ENCODE measurements around the gene MAP3K14.

MAP3K14 gene

DNA sequence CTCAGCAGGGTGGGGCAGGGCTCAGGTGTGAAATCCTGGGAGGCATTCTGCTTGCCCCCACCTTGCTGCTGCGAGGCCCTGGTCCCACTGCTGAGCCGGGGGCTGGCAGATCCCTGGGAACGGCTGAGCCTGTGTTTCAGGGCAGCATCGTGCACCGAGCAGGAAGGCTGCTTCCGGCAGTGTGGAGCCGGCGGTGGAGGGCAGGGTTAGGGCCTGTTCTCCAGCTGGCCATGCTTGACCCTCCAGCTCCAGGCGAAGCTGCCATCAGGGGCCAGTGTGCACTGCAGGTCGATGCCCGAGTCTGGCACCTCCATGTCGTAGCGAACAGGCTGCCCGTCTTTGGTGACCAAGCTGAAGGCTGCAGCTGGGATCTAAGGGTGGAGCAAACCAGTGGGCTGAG, 52.4 kb downstream of the MAP3K14 start:
- no peaks in the 10 kb centered on the region for H3K9me3 ChIP-seq (replicated peaks; ENCODE audit: insufficient read depth, low read length)
- H3K36me3 ChIP-seq (replicated peaks; ENCODE audit: insufficient read depth, low read length), result no peaks in the 10 kb centered on the region; the same call in 1 of the 2 replicates
- H3K79me2 ChIP-seq (ENCODE audit: low read length), result no peaks in the 10 kb centered on the region
- no peak overlapping the region for H3K4me2 ChIP-seq (ENCODE audit: low read depth, low read length)
- no peak for TF ChIP-seq EZH2 (optimal IDR thresholded peaks at IDR 0.05; ENCODE audit: low read depth, low read length)
- TF ChIP-seq EZH2phosphoT487 (IDR thresholded peaks at IDR 0.05; ENCODE audit: low read length), result no peak
- TF ChIP-seq, protein P1, sequence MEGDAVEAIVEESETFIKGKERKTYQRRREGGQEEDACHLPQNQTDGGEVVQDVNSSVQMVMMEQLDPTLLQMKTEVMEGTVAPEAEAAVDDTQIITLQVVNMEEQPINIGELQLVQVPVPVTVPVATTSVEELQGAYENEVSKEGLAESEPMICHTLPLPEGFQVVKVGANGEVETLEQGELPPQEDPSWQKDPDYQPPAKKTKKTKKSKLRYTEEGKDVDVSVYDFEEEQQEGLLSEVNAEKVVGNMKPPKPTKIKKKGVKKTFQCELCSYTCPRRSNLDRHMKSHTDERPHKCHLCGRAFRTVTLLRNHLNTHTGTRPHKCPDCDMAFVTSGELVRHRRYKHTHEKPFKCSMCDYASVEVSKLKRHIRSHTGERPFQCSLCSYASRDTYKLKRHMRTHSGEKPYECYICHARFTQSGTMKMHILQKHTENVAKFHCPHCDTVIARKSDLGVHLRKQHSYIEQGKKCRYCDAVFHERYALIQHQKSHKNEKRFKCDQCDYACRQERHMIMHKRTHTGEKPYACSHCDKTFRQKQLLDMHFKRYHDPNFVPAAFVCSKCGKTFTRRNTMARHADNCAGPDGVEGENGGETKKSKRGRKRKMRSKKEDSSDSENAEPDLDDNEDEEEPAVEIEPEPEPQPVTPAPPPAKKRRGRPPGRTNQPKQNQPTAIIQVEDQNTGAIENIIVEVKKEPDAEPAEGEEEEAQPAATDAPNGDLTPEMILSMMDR (IDR thresholded peaks at IDR 0.05; ENCODE audit: low read length), result no peak
- no peaks in the 10 kb centered on the region for H3K4me1 ChIP-seq (ENCODE audit: low read length)
- H3K27ac ChIP-seq (ENCODE audit: low read length), result no peak overlapping the region
- H3K9ac ChIP-seq (ENCODE audit: low read length), result no peak overlapping the region
- 0 out of 2 replicates have a peak, but pooled peaks cover 6% of the 10 kb centered on the region for H3F3A ChIP-seq (ENCODE audit: insufficient read depth, low read length)
- H3K4me3 ChIP-seq (ENCODE audit: low read length), result no peak overlapping the region
- H3K27me3 ChIP-seq (replicated peaks; ENCODE audit: insufficient read depth, low read length), result no peaks in the 10 kb centered on the region
- H3K9me2 ChIP-seq (replicated peaks; ENCODE audit: insufficient read depth, low read length), result no peaks in the 10 kb centered on the region
- no peak for DNase-seq
- no peak overlapping the region for H2AFZ ChIP-seq (ENCODE audit: low read length)
- H4K20me1 ChIP-seq (ENCODE audit: insufficient read depth, low read length), result no peaks in the 10 kb centered on the region

DNA sequence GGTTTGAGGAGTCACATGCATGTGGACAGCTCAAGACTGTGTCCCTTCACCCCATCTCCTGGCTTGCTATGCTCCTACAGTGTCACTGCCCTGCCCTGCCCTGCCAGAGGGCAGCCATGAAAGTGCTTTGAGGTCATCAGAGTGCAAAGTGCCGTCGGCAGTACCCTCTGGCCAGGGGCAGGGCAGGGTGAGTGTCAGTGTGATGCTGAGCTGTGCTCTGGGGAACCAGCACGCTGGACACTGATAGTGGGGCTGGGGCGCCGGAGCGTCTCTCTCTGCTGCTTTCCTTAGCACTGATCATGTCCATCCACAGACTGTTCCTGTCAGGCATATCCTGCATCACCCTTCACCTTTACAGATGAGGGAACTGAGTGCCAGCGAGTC, 53.4 kb downstream of the MAP3K14 start:
- no peak overlapping the region for H3K4me2 ChIP-seq (ENCODE audit: low read depth, low read length)
- TF ChIP-seq EZH2 (optimal IDR thresholded peaks at IDR 0.05; ENCODE audit: low read depth, low read length) (no peak), EZH2phosphoT487 (IDR thresholded peaks at IDR 0.05; ENCODE audit: low read length) (no peak)
- TF ChIP-seq, protein P1 (IDR thresholded peaks at IDR 0.05; ENCODE audit: low read length), result no peak
- no peak overlapping the region for H3K27ac ChIP-seq (ENCODE audit: low read length)
- no peaks in the 10 kb centered on the region for H4K20me1 ChIP-seq (ENCODE audit: insufficient read depth, low read length)
- no peaks in the 10 kb centered on the region; the same call in 1 of the 2 replicates for H3K36me3 ChIP-seq (replicated peaks; ENCODE audit: insufficient read depth, low read length)
- H3K27me3 ChIP-seq (replicated peaks; ENCODE audit: insufficient read depth, low read length), result no peaks in the 10 kb centered on the region
- no peak overlapping the region for H2AFZ ChIP-seq (ENCODE audit: low read length)
- no peak overlapping the region for H3K9ac ChIP-seq (ENCODE audit: low read length)
- H3K9me2 ChIP-seq (replicated peaks; ENCODE audit: insufficient read depth, low read length), result no peaks in the 10 kb centered on the region
- H3K79me2 ChIP-seq (ENCODE audit: low read length), result no peaks in the 10 kb centered on the region
- H3K4me3 ChIP-seq (ENCODE audit: low read length), result no peak overlapping the region
- no peak for DNase-seq
- 0 out of 2 replicates have a peak, but pooled peaks cover 6% of the 10 kb centered on the region for H3F3A ChIP-seq (ENCODE audit: insufficient read depth, low read length)
- H3K4me1 ChIP-seq (ENCODE audit: low read length), result no peaks in the 10 kb centered on the region
- H3K9me3 ChIP-seq (replicated peaks; ENCODE audit: insufficient read depth, low read length), result no peaks in the 10 kb centered on the region

DNA sequence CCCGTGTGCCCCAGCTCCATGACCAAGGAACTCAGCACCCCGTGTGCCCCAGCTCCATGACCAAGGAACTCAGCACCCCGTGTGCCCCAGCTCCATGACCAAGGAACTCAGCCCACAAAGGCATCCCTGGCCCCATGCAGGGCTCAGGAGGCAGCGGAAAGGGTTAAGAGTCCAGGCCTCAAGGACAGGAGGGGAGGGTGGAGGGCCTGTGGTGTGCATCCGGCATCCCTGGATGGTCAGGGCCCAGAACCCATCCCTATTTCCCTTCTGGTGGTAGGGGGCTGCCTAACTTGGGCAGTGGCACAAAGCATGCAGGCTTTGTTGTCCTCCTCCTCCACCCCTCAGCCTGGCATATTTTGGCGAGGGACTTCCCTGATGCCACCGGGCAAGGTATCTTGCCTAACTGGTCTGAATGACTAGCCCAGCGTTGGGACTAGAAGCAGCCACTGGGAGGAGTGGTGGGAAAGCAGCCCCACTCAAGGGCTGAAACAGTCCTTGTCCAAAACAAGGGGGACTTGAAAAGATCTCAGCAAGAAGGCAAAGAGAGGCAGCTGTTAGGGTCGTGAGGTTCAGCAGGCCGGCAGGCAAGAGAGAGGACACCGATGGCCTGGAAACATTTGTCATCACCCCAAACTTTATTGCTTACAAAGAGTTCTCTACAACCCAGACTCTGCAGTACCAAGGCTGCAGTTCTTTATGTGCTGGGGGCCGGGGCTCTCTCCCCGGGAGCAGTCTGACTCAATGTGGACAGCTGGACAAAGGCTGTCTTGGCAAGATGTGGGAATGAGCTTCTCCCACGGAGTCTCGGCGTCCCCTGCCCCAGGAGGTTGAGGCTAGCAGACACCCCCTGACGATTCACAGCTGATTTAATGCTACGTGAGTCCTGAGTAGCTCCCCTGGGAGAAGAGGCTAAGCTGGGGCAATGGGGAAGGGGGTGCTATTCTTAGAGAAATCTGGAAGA, 54.0 kb downstream of the MAP3K14 start:
- no peaks in the 10 kb centered on the region for H3K9me2 ChIP-seq (replicated peaks; ENCODE audit: insufficient read depth, low read length)
- no peaks in the 10 kb centered on the region for H3K4me1 ChIP-seq (ENCODE audit: low read length)
- no peak for TF ChIP-seq EZH2 (optimal IDR thresholded peaks at IDR 0.05; ENCODE audit: low read depth, low read length)
- no peak for TF ChIP-seq EZH2phosphoT487 (IDR thresholded peaks at IDR 0.05; ENCODE audit: low read length)
- TF ChIP-seq, protein P1 (IDR thresholded peaks at IDR 0.05; ENCODE audit: low read length), result no peak
- no peak overlapping the region for H3K27ac ChIP-seq (ENCODE audit: low read length)
- H3F3A ChIP-seq (ENCODE audit: insufficient read depth, low read length), result 0 out of 2 replicates have a peak, but pooled peaks cover 6% of the 10 kb centered on the region
- no peaks in the 10 kb centered on the region; the same call in 1 of the 2 replicates for H3K36me3 ChIP-seq (replicated peaks; ENCODE audit: insufficient read depth, low read length)
- no peak overlapping the region for H3K9ac ChIP-seq (ENCODE audit: low read length)
- no peak for DNase-seq
- H3K27me3 ChIP-seq (replicated peaks; ENCODE audit: insufficient read depth, low read length), result no peaks in the 10 kb centered on the region
- no peaks in the 10 kb centered on the region for H4K20me1 ChIP-seq (ENCODE audit: insufficient read depth, low read length)
- H2AFZ ChIP-seq (ENCODE audit: low read length), result no peak overlapping the region
- H3K79me2 ChIP-seq (ENCODE audit: low read length), result no peaks in the 10 kb centered on the region
- no peak overlapping the region for H3K4me3 ChIP-seq (ENCODE audit: low read length)
- no peak overlapping the region for H3K4me2 ChIP-seq (ENCODE audit: low read depth, low read length)
- H3K9me3 ChIP-seq (replicated peaks; ENCODE audit: insufficient read depth, low read length), result no peaks in the 10 kb centered on the region

All from MM.1S (cell line).